Testis (tissue), 2 donors: Measurements from ENCODE around the gene THOC6.

Source experiments
- POLR2A ChIP-seq: fragments of 450-650 bp; IDR thresholded peaks from one replicate; pipeline ENCODE4 v1.6.1; 2017; ENCODE audit warnings: antibody characterized with exemption, mild to moderate bottlenecking, moderate library complexity
- TF ChIP-seq, protein P1 (sequence below), 3 experiments: fragments of 450-650 bp in 2 of 3; fragments of 200-600 bp in 1 of 3; sonication (generic) in 1 of 3; IDR thresholded peaks; one replicate each; pipeline ENCODE4 v1.5.1; 2016 to 2019; ENCODE audit warnings: antibody characterized with exemption in 3 of 3, mild to moderate bottlenecking in 2 of 3, moderate library complexity in 1 of 3

GRCh38 chr16:3026003-3026378 lies 2.2 kb downstream of the THOC6 start:
- TF ChIP-seq, protein P1, sequence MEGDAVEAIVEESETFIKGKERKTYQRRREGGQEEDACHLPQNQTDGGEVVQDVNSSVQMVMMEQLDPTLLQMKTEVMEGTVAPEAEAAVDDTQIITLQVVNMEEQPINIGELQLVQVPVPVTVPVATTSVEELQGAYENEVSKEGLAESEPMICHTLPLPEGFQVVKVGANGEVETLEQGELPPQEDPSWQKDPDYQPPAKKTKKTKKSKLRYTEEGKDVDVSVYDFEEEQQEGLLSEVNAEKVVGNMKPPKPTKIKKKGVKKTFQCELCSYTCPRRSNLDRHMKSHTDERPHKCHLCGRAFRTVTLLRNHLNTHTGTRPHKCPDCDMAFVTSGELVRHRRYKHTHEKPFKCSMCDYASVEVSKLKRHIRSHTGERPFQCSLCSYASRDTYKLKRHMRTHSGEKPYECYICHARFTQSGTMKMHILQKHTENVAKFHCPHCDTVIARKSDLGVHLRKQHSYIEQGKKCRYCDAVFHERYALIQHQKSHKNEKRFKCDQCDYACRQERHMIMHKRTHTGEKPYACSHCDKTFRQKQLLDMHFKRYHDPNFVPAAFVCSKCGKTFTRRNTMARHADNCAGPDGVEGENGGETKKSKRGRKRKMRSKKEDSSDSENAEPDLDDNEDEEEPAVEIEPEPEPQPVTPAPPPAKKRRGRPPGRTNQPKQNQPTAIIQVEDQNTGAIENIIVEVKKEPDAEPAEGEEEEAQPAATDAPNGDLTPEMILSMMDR (IDR thresholded peaks at IDR 0.05): no peak
- TF ChIP-seq POLR2A: no peak
